ENCODE data around the gene PSMD9.

GRCh38 chr12:121875582-121875981 lies 13.0 kb upstream of the PSMD9 start:
- TF ChIP-seq YY1 (IDR thresholded peaks at IDR 0.05; ENCODE audit: insufficient read depth, insufficient read length) (no peak), ZNF274 (IDR thresholded peaks at IDR 0.05; ENCODE audit: low read depth, low read length) (no peak), SUZ12 (IDR thresholded peaks at IDR 0.05; ENCODE audit: extremely low read depth, insufficient read depth, insufficient read length) (no peak)

All from NT2/D1 (cell line).